ENCODE measurements around the gene ASS1.

DNA sequence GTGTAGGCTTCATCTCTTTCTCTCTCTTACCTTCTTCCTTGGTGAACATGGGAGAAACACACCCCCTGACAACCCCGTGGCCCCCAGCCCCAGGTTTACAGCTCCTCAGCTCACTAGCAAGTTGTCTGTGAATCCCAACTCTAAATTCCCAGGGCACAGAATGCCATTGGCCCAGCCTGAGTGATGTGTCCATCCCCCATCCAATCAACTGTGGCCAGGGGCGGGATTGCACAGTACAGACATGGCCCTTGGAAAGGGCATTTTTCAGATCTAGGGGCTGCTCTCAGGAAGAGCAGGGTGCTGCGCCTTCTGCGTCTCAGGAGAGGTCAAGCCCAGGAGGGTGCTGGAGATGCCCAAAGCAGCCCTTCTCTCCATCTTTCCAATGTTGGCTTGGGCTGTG, 48.2 kb upstream of the ASS1 start:
- no peak for TF ChIP-seq POLR2A (IDR thresholded peaks at IDR 0.05; ENCODE audit: low read length)
- TF ChIP-seq GATA1 (IDR thresholded peaks at IDR 0.05; ENCODE audit: low read depth, low read length), result no peak
